ENCODE results near the gene GPN2.
"Not testable (repeated sequence)": the region's sequence is repeated elsewhere in the genome, so short reads cannot be mapped to it uniquely, and the experiment has no call there.

GPN2 gene

DNA sequence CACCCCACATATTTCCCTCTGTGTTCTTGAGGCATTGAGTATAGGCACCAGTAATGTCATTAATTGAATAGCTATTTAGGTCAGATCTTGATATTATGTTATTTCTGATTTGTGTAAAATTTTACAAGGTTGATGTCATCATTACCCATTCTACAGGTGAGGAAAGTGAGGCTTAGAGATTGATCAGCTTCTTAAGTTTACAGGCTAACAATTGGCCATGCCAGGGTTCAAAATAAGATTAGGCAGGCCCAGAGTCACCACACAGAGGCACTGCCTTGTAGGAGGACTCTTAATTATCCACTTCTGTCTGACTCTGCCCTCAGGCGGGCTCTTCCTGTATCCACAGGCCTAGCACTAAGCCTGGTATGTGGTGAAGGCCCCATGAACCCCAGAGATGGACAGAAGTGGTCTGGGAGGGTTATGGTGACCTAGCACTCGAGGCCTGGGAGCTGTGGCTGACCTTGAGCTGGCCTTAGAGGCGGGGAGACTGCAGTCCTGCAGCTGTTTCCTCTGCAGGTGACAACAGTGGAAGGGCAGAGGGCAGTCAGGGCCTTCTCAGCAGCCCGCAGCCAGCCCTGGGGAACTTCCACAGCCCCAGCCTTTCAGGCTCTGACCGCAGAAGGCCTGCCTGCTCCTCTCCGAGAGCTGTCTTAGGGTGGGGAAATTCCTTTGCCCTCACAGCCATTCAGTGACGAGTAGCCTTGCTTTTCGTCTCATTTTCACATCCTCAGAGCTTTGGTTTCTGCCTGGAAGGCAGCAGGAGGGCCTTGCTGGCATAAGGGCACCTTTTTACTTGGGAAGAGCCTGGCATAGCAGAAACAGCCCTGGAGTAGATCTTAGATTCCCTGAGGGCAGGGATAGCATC is 51.4 kb downstream of the GPN2 start:
- DNase-seq: peak; percentile 66
- Mint-ChIP-seq H3K27me3 (no peaks in the 10 kb centered on the region), H3K4me3 (peak overlapping the region; percentile 12), H3K4me1 (ENCODE audit: low read depth) (peaks cover 43% of the 10 kb centered on the region), H3K36me3 (ENCODE audit: low read depth) (peaks cover 86% of the 10 kb centered on the region), H3K9me3 (no peaks in the 10 kb centered on the region), H3K27ac (peak overlapping the region; percentile 92)

GRCh38 chr1:26837665-26838064 is 52.4 kb downstream of the GPN2 start:
- DNase-seq, H3K27me3 Mint-ChIP-seq, H3K9me3 Mint-ChIP-seq, H3K4me3 Mint-ChIP-seq: not testable (repeated sequence)
- peaks cover 52% of the 10 kb centered on the region for H3K4me1 Mint-ChIP-seq (ENCODE audit: low read depth)
- peak overlapping the region; percentile 71 for H3K27ac Mint-ChIP-seq
- H3K36me3 Mint-ChIP-seq (ENCODE audit: low read depth): peaks cover 88% of the 10 kb centered on the region

DNA sequence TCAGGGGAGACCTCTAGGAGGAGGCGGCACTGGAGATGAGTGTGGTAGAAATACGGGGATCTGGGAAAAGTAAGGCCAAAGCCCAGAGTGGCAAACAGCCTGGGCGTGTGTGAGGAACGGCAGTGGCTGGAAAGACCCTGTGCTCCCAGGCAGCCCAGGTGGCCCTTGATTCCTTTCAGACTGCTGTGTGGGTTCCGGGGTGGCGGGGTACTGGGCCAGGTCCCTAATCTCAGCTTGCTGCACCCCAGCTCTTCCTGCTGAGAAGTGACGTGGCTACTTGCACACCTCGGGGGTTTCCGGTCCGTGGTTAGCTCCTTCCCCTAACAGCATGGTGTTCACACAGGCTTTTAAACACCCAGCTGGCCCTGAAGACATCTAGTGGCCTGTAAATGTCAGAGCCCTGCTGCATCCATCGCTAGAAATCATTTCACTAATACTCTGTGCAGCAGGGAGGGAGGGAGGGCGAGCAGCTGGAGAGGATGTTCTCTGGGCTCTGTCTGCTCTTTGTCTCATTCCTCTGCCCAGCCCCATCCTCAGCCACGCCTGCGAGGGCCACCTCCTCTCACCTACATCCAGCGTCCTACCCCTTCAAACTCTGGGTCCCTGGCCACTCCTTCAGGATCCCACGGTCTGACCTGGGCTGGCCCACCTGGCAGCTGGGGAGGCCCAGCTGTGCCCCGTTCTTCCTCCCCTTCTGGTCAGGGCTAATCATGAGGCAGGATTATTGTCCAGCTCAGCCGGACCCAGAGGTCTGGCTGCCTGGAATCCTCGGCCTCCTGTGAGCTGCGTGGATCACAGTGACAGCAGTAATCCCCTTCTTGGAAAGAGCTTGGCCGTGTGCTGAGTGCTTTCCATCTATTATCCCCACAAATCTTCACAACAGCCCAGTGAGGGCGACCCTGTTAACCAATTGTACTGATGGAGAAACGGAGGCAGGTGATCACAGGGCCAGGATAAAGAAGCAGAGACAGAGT is 56.4 kb downstream of the GPN2 start:
- H3K27ac Mint-ChIP-seq: peak overlapping the region; percentile 98
- peak; percentile 82 for DNase-seq
- H3K4me1 Mint-ChIP-seq (ENCODE audit: low read depth): peaks cover 71% of the 10 kb centered on the region
- peak overlapping the region; percentile 70 for H3K4me3 Mint-ChIP-seq
- no peaks in the 10 kb centered on the region for H3K9me3 Mint-ChIP-seq
- H3K27me3 Mint-ChIP-seq: no peaks in the 10 kb centered on the region
- H3K36me3 Mint-ChIP-seq (ENCODE audit: low read depth): peaks cover 91% of the 10 kb centered on the region

DNA sequence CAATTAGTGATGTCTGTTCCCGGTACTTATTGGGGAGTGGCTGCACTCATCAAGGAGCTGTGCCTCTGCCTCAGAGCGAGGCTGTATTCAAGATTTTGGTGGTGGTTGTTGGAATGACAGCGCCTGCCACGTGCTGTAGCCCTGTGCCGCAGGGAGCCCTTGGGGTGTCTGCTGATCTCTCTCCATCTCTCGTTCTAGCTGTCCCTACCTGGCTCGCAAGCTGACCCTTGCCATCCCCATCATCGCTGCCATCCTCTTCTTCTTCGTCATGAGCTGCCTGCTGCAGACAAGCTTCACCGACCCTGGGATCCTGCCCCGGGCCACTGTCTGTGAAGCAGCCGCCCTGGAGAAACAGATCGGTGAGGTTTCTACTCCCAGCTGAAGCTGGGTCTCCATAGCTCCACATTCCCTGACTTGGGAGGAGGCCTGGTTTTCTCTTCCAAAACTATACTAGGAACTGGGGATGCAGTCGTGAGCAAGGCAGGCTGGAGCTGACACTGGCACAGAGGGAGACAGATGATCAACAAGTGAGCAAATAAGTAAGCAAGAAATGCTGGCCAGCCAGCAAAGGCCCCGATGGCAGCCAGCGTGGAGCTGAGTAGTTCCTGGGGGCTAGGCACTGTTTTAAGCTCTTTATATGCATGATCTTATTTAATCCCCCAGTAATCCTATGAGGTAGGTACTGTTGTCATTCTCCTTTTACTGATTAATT is 57.7 kb downstream of the GPN2 start:
- Mint-ChIP-seq H3K4me1 (ENCODE audit: low read depth) (peaks cover 75% of the 10 kb centered on the region), H3K27ac (peak overlapping the region; percentile 98), H3K4me3 (peak overlapping the region; percentile 70), H3K27me3 (no peaks in the 10 kb centered on the region), H3K9me3 (no peaks in the 10 kb centered on the region), H3K36me3 (ENCODE audit: low read depth) (peaks cover 90% of the 10 kb centered on the region)
- no peak for DNase-seq

DNA sequence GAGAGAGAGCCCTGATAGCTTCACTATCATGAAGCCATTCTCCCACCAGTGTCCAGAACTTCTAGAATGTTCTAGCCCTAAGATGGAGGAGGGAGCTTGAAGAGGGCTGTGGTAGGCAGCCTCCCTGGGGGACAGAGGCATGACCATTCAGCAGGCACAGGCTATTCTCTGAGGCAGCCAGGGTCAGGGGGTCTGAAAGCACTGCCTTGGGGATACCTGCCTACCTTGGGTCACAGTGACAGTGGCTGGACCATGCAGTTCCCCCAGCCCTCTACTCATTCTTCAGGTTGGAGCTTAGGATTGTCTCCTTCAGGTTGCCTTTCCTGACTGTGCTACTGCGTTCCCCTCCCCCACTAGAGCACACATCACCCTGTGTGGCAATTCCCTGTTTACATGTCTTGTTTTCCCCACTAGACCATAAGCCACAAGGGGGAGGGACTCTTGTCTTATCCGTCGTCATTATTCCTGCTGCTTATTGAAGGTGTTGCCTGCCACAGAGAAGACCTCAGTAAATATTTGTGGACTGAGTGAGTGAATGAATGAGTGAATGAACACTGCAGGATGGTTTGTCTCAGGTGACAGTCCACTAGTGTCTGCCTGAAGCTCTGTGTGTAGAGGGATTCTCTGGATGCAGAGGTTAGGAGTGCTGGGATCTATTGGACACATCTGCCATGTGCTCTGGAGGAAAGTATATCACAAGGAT is 58.4 kb downstream of the GPN2 start:
- H3K27ac Mint-ChIP-seq: peak overlapping the region; percentile 98
- no peak overlapping the region for H3K4me3 Mint-ChIP-seq
- H3K9me3 Mint-ChIP-seq: no peaks in the 10 kb centered on the region
- DNase-seq: no peak
- no peaks in the 10 kb centered on the region for H3K27me3 Mint-ChIP-seq
- peaks cover 96% of the 10 kb centered on the region for H3K36me3 Mint-ChIP-seq (ENCODE audit: low read depth)
- peaks cover 76% of the 10 kb centered on the region for H3K4me1 Mint-ChIP-seq (ENCODE audit: low read depth)

- Mint-ChIP-seq H3K9me3 (no peaks in the 10 kb centered on the region), H3K27ac (peak overlapping the region; percentile 98), H3K27me3 (no peaks in the 10 kb centered on the region), H3K4me1 (ENCODE audit: low read depth) (peaks cover 78% of the 10 kb centered on the region), H3K4me3 (no peak overlapping the region), H3K36me3 (ENCODE audit: low read depth) (peaks cover 93% of the 10 kb centered on the region)
- no peak for DNase-seq
These were observed 59.0 kb downstream of the GPN2 start for GRCh38 chr1:26831059-26831458.

DNA sequence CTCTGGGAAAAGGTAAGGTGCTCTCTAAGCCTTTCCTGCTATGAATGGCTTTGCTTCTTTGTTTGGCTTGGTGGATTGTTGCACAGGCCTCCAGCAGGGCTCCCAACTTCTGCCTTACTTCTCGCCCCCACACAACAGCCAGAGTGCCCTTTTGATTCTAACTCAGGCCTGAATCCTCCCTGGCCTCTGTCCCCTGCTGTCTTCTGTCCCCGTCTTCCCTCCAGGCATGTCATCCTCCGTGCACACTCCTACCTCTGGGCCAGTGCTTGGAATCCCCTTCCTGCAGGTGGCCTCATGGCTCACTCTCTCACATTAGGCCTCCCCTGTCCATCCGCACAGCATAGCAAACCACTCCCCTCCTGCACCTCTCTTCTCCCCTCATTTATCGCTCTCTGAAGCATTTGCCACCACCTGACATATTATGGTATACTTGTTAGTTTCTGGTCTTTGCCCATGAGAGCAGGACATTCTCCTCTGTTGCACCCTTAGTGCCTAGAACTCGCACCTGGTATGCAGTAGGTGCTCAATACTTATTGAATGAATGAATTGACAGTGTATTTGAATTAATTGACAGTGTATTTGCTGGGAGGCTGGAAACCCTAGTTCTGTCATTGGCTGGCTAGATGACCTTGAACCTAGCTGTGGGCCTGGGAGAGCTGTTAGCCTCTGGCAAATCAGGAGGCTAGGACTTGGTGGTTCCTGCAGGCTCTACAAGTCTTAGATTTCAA is 60.7 kb downstream of the GPN2 start:
- H3K27ac Mint-ChIP-seq: peak overlapping the region; percentile 98
- DNase-seq: no peak
- H3K4me1 Mint-ChIP-seq (ENCODE audit: low read depth): peaks cover 82% of the 10 kb centered on the region
- H3K36me3 Mint-ChIP-seq (ENCODE audit: low read depth): peaks cover 76% of the 10 kb centered on the region
- no peaks in the 10 kb centered on the region for H3K9me3 Mint-ChIP-seq
- H3K27me3 Mint-ChIP-seq: no peaks in the 10 kb centered on the region
- peak overlapping the region; percentile 97 for H3K4me3 Mint-ChIP-seq

- Mint-ChIP-seq H3K27ac (peak overlapping the region; percentile 98), H3K4me3 (peak overlapping the region; percentile 97), H3K36me3 (ENCODE audit: low read depth) (peaks cover 67% of the 10 kb centered on the region), H3K9me3 (no peaks in the 10 kb centered on the region), H3K4me1 (ENCODE audit: low read depth) (peaks cover 73% of the 10 kb centered on the region), H3K27me3 (no peaks in the 10 kb centered on the region)
- no peak for DNase-seq
These were observed 61.6 kb downstream of the GPN2 start for GRCh38 chr1:26828411-26828991.

GRCh38 chr1:26827663-26828062 is 62.4 kb downstream of the GPN2 start:
- peak overlapping the region; percentile 98 for H3K27ac Mint-ChIP-seq
- H3K4me3 Mint-ChIP-seq: peak overlapping the region; percentile 97
- peaks cover 59% of the 10 kb centered on the region for H3K36me3 Mint-ChIP-seq (ENCODE audit: low read depth)
- DNase-seq: no peak
- H3K4me1 Mint-ChIP-seq (ENCODE audit: low read depth): peaks cover 70% of the 10 kb centered on the region
- H3K27me3 Mint-ChIP-seq: no peaks in the 10 kb centered on the region
- no peaks in the 10 kb centered on the region for H3K9me3 Mint-ChIP-seq

- H3K27ac Mint-ChIP-seq: peak overlapping the region; percentile 98
- H3K36me3 Mint-ChIP-seq (ENCODE audit: low read depth): peaks cover 54% of the 10 kb centered on the region
- H3K9me3 Mint-ChIP-seq: no peaks in the 10 kb centered on the region
- H3K4me3 Mint-ChIP-seq: peak overlapping the region; percentile 97
- DNase-seq: peak; percentile 51
- H3K27me3 Mint-ChIP-seq: no peaks in the 10 kb centered on the region
- H3K4me1 Mint-ChIP-seq (ENCODE audit: low read depth): peaks cover 64% of the 10 kb centered on the region
These were observed 62.9 kb downstream of the GPN2 start for GRCh38 chr1:26827106-26827604.

GRCh38 chr1:26826261-26827105 is 63.6 kb downstream of the GPN2 start, which contains the start of gene ZDHHC18:
ZDHHC18 (plus strand) TSS chr1:26826688; CDS start chr1:26826805, 117 bp downstream.
- Mint-ChIP-seq H3K36me3 (ENCODE audit: low read depth) (peaks cover 48% of the 10 kb centered on the region), H3K27me3 (no peaks in the 10 kb centered on the region), H3K27ac (peak within 1 kb of the TSS; percentile 98), H3K4me3 (peak within 1 kb of the TSS; percentile 97), H3K4me1 (ENCODE audit: low read depth) (peaks cover 59% of the 10 kb centered on the region), H3K9me3 (no peaks in the 10 kb centered on the region)
- DNase-seq: peak; percentile 87
